Right renal cortex interstitium (tissue), 3 donors: Measurements from ENCODE around the gene LIPT2. TPM values are rescaled to one million over a fixed set of nuclear protein-coding genes. Genes with fewer than 3 reads are reported as not detected.
A peak's percentile ranks its signal among the peaks of the same experiment; 100 is the strongest.
"Not testable (repeated sequence)": the region's sequence is repeated elsewhere in the genome, so short reads cannot be mapped to it uniquely, and the experiment has no call there.

Source experiments
- DNase-seq, 3 donors: peaks; one replicate each; pipeline ENCODE4 v3.0.0-alpha.2; 2013; ENCODE audit warnings: low read depth in 3 of 3, low spot score in 2 of 3
- polyA plus RNA-seq, 3 donors: library from polyadenylated mRNA; unstranded; fragments of 120-200 nt; gene quantifications; one replicate each; pipeline ENCODE4 v1.2.1, GENCODE V29; 2013; ENCODE audit not compliant: insufficient read length in 3 of 3

LIPT2 gene
- 10 to 100 TPM; 11.2 to 11.6 (median 11.3) TPM for polyA plus RNA-seq

DNA sequence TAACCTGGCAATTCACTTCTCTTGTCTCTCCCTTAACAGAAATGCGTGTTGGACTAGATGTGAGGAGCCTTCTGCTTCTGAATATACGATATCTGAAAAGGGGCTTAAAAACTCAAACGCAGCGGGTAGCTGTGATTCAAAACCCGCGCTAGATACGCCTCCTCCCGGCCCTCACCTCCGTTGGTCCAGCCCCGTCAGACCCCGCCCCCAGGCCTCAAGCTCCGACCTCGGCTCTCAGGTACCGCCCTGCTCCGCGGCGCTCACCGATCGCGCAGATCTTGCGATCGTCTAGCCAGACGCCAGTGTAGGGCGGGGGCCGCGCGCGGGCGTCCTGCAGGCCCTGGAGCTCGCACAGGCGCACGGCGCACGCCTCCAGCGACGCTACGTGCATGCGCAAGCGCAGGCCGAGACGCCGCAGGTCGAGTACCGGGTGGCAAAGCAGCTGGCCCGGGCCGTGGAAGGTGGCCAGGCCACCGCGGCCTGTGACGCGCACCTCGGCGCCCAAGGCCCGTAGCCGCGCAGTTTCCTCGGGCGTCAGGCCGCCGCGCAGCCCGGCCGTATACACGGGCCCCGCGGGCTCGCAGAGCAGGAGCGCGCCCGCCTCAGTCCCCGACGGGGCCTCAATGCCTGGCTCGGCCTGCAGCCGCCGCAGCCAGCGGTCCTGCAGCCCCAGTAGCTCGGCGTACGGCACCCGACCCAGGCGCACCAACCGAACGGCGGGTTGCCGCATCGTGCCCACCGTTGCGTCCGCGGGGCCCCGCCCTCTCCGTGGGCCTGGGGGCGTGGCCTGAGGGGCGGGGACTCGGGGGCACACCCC is at the start of gene LIPT2:
LIPT2 (minus strand) TSS at position 751 of the 817 bp plus-strand sequence; CDS start at position 730, 21 bp downstream.
- DNase-seq = peak; percentile 83 to 93 (median 92)

DNA sequence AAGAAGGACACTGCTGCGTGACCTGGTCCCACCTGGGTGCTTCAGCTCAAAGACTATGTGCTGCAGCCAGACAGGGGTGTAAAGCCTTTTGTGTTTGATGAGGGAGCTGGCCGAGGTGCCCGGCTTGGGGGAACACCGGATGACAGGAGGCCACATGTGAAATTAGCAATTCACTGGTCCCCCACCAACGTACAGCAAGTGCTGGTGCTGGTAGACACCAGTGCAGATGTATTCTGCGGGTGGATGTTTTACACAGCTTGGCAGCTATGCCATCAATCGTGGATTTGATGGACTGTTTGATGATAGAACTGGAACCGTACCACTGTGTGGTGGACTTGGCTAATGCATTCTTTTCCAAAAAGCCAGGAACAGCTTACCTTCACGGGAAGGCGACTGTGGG is 47.9 kb upstream of the LIPT2 start:
- DNase-seq = no peak

DNA sequence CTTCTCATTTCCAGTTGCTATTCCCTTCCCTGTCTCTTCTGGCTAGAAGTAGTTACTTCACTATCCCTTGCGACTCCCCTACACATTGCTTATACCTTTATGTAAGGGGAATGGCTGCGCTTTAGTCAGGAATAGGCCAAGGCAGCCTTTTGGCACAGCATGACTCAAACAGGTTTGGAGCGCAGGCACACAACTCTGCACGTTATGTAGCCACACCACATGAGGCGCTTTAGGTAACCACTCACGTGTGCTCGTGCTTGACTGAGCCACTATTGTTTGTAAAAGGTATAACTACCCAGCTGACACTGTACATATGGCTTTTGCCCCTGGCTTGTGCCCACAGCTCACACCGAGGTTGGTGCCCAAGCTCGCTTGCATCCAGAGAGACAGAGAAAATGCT is 46.7 kb upstream of the LIPT2 start:
- DNase-seq = no peak

DNA sequence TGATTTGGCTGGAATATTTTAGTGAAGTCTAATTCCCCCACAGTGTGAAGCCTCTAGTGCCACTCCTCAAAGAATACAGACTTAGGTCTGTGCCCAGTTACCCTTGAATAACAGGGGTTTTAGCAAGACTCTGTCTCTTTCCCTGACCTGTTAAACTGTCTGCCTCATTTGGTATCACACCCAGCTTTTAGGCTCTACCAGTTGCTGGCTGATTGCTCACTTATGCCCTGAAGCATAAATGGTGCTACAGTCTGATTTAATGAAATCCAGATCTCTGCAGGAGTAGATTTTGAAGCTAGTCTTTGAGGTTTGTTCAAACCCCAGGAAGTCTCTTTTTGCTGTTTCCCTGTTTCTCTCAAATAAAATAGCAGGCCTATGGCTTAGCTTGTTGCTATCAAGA is 45.2 kb upstream of the LIPT2 start:
- DNase-seq = no peak

DNA sequence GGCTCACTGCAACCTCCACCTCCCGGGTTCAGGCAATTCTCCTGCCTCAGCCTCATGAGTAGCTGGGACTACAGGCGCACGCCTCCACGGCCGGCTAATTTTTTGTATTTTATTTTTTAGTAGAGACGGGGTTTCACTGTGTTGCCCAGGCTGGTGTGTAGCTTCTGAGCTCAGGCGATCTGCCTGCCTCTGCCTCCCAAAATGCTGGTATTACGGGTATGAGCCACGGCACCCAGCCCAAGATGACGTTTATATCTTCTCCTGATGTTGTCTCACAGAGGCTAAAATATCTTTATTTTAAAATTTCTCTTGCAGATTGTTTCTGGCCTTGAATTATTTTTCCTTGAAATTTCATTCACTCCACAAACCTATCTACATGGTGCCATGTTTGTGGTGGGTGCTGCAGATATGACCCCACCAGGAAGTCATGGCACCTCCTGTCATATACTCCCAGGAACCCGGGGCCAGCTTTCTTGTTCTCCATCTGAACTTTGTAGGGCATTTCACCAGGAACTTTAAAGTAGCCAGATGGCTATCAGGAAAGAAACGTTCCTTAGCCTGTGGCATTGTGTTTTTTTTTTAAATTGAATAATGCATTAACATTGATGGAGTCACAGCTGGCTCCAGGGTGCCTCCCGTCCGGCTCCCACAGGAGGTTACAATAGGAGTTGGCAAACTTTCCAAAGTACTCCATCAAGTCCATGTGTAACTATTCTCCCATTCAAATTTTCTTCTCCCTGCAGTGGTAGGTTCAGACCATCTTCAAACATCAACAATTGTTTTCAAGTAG is 42.0 kb upstream of the LIPT2 start:
- no peak for DNase-seq

DNA sequence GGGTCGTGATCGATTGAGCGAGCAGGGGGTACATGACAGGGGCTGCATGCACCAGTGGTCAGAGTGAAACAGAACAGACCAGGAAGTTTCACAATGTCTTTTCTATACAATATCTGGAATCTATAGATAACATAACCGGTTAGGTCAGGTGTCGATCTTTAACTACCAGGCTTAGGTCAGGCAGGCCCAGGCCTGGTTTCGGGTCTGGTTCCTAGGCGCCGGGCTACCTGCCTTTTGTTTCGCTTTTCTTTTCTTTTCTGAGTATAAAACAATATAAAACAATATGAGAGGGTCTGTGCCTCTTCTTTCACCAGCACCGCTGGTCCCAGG is 41.4 kb upstream of the LIPT2 start:
- DNase-seq = not testable (repeated sequence)

DNA sequence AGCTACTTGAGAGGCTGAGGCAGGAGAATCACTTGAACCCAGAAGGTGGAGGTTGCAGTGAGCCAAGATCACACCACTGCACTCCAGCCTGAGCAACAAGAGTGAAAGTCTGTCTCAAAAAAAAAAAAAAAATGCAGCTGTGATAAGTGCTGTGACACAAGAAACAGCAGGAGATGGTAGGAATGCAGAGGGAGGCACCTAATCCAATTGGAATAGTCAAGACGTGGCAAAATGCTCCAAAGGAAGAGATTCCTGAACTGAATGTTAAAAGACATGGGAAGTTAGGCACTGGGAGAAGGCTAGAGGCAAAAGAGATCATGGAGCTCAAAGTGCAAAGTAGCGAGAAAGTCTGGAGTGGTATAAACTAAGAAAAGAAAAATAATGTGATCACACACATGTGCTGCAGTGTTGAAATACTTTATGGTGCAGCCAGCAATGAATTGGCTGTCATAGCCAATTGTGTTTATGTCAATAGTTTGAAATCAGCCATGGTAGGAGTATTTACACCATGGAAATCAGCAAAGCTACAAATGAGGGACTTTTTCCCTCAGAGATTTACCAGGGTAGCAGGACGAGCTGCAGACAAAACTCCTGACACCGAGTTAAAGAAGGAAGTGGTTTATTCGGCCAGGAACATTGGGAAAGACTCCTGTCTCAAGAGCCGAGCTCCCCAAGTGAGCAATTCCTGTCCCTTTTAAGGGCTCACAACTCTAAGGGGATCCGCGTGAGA is 40.9 kb upstream of the LIPT2 start:
- DNase-seq = no peak

DNA sequence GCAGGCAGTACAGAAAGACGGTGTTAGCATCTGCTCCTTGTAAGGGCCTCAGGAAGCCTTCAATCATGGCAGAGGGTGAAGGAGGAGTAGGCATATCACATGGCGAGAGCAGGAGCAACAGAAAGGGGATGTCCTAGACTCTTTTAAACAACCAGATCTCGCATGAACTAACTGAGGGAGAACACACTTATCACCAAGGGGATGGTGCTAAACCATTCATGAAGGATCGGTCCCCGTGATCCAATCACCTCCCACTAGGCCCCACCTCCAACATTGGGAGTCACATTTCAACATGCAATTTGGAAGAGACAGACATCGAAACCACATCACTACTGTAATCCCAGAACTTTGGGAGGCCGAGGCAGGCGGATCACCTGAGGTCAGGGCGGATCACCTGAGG is 39.9 kb upstream of the LIPT2 start:
- no peak for DNase-seq

DNA sequence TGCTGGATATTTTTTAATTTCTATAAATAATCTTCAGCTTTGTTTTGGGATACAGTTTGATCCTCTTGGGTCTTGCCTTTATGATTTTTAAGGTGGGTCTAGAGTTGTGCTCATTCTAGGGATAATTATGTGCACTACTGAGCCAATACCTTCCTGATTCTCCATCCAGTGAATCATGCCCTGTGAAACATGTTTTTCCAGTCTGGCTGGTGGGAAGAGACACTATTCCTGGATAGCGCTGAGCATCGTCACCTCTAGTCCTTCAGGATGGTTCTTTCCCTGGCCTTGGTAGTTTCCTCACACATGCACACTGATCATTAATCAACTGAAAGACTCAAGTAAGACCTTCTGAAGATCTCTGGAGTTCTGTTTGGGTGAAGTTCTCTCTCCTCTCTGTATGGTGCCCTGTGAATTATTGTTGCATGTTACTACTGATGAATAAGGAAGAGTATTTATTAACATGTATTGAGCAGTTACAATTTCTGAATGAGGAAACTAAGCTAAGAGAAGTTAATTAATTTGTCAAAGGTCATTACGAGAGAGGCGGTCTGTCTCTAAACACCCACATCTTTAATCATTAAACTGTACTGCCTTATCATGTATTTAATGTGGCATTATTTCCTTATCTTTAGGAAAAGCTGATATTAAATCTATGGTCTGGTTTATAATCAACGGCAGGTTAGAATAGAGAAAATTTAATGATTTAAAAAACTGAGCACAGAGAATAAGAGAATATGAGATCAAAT is 39.1 kb upstream of the LIPT2 start:
- DNase-seq = no peak

DNA sequence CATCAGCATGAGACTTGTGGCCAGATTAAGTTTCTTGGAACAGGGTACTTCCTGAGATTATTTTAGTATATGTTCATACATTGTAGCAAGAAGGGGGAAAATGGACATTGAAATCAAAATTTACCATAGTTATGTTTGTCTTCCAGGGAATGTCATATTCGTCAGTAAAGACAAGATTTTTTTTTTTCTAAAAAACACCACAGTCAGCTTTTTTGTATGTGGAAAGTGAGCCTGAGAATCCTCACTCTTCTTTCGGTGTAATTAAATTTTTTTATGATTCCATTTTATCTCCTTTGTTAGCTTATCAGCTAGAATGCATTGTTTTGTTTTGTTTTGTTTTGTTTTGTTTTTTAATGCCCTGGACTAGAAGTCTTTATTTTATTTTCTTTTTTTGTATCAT is 31.5 kb upstream of the LIPT2 start:
- no peak for DNase-seq

DNA sequence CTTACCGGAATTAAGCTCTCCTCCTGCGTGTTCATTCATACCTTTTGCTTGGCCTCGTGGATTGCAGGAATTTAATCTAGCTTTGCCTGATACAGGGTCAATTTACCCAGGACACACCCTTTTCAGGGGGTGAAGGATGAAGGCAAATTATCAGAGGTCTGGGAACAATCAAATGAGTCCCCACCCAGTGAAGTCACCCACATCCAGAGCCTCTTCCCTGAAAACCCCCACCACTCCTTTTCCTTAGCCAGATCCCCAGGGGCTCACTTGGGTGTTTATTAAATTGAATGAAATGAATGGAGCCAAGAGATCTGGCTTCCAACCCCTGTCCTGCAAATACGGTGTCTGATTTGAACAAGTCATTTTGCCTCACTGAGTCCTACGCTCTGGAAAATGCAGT is 31.0 kb upstream of the LIPT2 start:
- DNase-seq = no peak

DNA sequence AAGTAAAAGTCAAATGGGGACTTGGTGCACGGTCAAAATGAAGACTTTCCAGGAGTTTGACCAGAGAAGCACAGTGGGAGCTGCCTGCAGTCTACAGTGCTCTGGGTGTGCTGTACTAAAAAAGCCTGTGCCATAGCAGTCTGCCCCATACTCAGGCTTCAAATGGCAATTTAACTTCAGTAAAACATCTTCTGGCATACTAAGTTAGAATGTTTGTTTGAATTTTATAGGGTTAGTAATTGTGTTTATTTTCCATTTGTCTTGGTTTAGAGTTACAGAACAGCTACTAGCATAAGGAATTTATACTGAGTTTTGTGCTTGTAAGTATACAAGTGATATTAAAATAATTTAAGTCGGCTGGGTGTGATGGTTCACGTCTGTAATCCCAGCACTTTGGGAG is 29.3 kb upstream of the LIPT2 start:
- DNase-seq = no peak

DNA sequence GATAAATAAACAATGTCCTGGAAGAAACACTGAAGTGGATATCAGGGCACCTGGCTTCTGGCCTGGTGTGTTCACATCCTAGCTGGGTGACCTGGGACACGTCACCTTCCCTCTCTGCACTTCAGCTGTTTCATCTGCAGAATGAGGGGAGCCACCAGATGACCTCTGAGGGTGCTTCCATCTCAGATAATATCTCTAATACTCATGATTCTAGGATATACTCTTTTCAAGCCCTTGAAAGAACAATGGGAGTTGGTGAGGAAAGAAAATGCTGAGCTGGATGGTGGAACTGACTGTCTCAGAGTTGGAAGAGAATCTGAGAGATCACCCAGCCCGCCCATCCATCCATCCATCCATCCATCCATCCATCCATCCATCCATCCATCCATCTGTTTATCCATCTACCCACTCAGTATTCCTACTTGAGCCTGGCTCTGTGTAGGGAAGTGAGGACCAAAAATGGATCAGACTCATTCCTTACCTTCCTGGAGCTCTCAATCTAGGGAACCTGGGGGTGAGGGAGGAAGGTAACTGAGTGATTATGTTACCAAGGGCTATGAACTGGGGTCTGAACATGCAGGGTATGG is 28.2 kb upstream of the LIPT2 start:
- DNase-seq = no peak

DNA sequence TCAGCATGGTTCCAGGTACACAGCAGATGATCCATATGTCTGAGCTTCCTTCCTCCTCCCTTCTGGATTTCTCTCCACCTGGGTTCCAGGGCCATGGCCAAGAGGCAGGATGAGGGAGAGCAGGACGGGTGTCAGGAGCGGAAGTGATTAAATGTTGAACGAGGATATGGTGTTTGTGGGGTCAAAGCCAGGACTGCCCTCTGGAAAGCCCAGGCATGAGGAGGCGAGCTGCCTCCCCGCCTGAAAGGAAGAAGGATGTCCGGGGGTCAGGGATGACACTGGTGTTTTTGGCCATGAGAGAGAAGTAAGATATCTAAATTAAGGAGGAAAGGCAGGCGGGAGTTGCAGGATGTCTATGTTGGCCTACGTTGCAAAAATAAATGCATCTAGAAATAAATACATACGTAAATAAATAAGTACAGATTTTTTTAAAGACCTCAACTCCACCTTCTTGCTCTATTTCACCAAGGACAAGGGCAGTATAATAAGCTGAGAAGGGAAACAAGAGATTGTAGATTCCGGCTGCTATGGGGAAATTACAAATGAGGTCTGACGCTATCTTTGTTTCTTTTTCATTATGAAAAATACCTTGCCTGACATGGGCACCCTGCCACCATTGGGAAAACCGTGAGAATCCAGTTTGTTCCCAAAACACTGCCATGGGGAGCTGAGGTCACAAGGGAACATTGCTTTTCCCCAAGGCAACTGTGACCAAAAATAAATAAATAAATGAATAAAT is 27.6 kb upstream of the LIPT2 start:
- no peak for DNase-seq

DNA sequence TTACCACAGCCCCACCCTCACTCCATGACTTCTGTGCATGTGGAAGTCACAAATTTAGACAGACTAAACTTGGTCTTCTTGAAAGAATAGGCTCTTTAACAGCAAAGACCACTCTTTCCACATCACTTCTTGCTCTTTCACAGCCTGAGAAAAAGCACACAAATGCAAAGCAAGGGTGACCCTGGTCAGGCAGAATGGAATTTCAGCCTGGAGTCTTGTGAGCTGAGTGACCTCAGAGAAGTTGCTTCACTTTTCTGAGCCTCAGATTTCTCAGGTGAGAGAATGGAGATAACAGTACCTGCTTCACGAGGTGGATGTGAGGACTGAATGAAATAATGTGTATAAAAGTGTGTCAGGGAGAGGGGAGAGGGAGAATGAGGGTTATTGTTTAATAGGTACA is 26.8 kb upstream of the LIPT2 start:
- DNase-seq = no peak

DNA sequence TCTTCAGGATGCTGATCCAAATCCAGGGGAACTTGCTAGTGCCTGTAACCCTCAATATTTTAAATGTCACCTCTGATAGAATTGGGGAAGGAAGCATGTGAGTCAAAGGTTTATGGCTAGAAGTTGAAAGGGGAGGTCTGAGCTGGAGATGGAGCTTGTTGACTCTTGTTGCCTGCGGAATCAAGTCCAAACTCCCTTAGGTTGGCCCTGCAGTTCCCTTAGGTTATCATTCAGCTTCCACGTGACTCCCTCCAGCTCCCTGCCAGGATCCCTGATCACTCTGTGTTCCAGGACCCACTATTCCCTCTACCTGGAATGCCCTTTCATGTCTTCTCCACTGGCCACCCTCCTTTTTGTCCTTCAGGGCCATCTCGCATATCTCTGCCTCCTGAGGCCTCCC is 26.2 kb upstream of the LIPT2 start:
- DNase-seq = no peak

DNA sequence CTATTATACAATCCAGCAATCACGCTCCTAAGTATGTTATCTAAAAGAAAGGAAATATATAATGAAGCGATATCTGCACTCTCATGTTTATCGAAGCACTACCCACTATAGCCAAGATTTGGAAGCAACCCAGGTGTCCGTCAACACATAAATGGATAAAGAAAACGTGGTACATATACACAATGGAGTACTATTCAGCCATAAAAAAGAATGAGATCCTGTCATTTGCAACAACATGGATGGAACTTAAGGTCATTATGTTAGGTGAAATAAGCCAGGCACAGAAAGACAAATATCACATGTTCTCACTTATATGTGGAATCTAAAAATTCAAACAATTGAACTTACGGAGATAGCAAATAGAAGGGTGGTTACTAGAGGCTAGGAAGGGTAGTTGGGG is 24.1 kb upstream of the LIPT2 start:
- not testable (repeated sequence) for DNase-seq

DNA sequence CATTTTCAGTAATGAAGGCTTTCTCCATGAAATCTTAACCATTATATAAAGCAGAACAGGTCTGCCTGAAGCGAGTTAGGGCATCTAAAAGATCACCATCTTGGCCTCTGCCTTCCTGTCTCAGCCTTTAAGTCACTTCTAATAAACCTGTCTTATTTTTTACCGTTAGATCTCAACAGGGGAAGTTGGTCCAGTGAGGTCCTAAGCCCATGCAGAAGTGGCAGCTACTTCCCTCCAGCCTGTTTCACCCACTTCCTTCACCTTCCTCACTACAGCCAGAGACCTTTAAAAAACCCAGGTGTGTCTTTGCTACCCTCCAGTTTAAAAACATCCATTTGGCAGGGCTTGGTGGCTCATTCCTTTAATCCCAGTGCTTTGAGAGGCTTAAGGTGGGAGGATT is 14.1 kb upstream of the LIPT2 start:
- no peak for DNase-seq

DNA sequence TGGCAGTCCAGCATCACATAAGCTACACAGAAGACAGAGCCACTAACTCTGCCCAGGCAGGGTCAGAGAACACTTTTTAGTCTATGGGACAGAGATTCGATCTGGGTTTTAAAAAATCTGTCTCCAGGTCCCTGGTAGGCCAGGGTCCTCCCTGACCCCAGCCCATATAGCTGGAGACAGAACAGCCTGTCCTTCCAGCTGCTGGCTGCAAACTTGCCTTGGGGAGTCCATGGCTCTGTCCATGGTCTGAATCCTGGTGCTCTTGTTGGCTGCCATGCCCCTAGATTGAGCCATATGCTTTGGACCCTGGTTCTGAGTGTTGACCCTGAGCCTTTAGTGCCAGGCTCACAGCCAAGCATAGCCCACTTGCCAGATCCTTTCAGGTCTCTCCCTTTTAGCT is 13.3 kb upstream of the LIPT2 start:
- DNase-seq = no peak

DNA sequence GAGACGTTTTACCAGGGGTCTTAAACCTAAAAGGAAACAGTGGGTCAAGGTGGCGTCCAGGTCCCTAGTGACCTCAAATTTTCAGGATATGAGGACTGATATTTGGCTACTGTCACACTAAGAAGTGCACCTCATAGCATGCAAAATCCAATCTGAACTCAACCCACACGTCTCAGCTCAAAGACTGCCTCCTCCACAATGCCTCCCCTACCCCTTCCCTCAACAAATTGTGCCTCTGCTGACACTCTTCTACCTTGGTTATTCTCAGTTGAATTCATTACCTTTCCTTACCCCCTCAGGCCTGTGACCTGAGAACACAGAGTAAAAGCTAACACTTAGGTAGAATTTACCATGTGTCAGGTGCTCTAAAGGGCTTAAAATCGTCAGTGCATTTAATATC is 12.4 kb upstream of the LIPT2 start:
- no peak for DNase-seq
